GM10847 (cell line): ENCODE data around the gene CCDC40.

Experiments
- POLR2A ChIP-seq: IDR thresholded peaks from 2 replicates; pipeline ENCODE4 v1.6.1; 2011; ENCODE audit not compliant: insufficient read length; ENCODE audit errors: extremely low read depth

CCDC40 gene

GRCh38 chr17:80071116-80071841 is 34.8 kb downstream of the CCDC40 start:
- no peak for TF ChIP-seq POLR2A

- no peak for TF ChIP-seq POLR2A
Measured at GRCh38 chr17:80072410-80072809, 36.0 kb downstream of the CCDC40 start.

GRCh38 chr17:80080081-80080480 is 43.6 kb downstream of the CCDC40 start:
- TF ChIP-seq POLR2A: no peak

- no peak for TF ChIP-seq POLR2A
Measured at GRCh38 chr17:80081596-80081995, 45.2 kb downstream of the CCDC40 start.

- TF ChIP-seq POLR2A: no peak
Measured at GRCh38 chr17:80082403-80083135, 46.1 kb downstream of the CCDC40 start.

- no peak for TF ChIP-seq POLR2A
Measured at GRCh38 chr17:80083136-80083661, 46.8 kb downstream of the CCDC40 start.

GRCh38 chr17:80084773-80085172 is 48.3 kb downstream of the CCDC40 start:
- no peak for TF ChIP-seq POLR2A

GRCh38 chr17:80086081-80086480 is 49.6 kb downstream of the CCDC40 start:
- TF ChIP-seq POLR2A: no peak

- TF ChIP-seq POLR2A: no peak
Measured at GRCh38 chr17:80086616-80087015, 50.2 kb downstream of the CCDC40 start.

GRCh38 chr17:80087346-80088265 is 51.2 kb downstream of the CCDC40 start:
- no peak for TF ChIP-seq POLR2A

GRCh38 chr17:80089762-80090161 is 53.3 kb downstream of the CCDC40 start:
- no peak for TF ChIP-seq POLR2A

GRCh38 chr17:80091376-80091775 is 54.9 kb downstream of the CCDC40 start:
- no peak for TF ChIP-seq POLR2A

- TF ChIP-seq POLR2A: no peak
Measured at GRCh38 chr17:80092959-80093358, 56.5 kb downstream of the CCDC40 start.

- no peak for TF ChIP-seq POLR2A
Measured at GRCh38 chr17:80095038-80095843, 58.8 kb downstream of the CCDC40 start.
